CD4-positive, alpha-beta T cell treated with Interleukin-10 for 1 hour (primary cell): ENCODE measurements around the gene ADARB2.

Experiments
- DNase-seq: peaks from one replicate; pipeline ENCODE4 v3.0.0-alpha.2; 2020

The ADARB2 gene

GRCh38 chr10:1579671-1580070 is 157.7 kb downstream of the ADARB2 start:
- DNase-seq, result no peak

GRCh38 chr10:1579141-1579491 is 158.2 kb downstream of the ADARB2 start:
- DNase-seq, result no peak

GRCh38 chr10:1578392-1579140 is 158.8 kb downstream of the ADARB2 start:
- no peak for DNase-seq

GRCh38 chr10:1577945-1578344 is 159.4 kb downstream of the ADARB2 start:
- DNase-seq, result no peak

- no peak for DNase-seq
These were observed 160.0 kb downstream of the ADARB2 start for GRCh38 chr10:1577373-1577770.

- no peak for DNase-seq
These were observed 160.6 kb downstream of the ADARB2 start for GRCh38 chr10:1576467-1577372.

GRCh38 chr10:1575481-1576244 is 161.7 kb downstream of the ADARB2 start:
- DNase-seq, result no peak

- no peak for DNase-seq
These were observed 162.6 kb downstream of the ADARB2 start for GRCh38 chr10:1574719-1575118.

- DNase-seq, result no peak
These were observed 163.3 kb downstream of the ADARB2 start for GRCh38 chr10:1573981-1574380.

GRCh38 chr10:1573334-1573969 is 163.9 kb downstream of the ADARB2 start:
- DNase-seq, result no peak

- no peak for DNase-seq
These were observed 164.6 kb downstream of the ADARB2 start for GRCh38 chr10:1572519-1573333.

GRCh38 chr10:1571587-1572237 is 165.6 kb downstream of the ADARB2 start:
- no peak for DNase-seq

GRCh38 chr10:1570416-1571051 is 166.8 kb downstream of the ADARB2 start:
- DNase-seq, result no peak

GRCh38 chr10:1569208-1569607 is 168.1 kb downstream of the ADARB2 start:
- DNase-seq, result no peak

GRCh38 chr10:1567742-1568495 is 169.4 kb downstream of the ADARB2 start:
- no peak for DNase-seq

GRCh38 chr10:1567152-1567551 is 170.2 kb downstream of the ADARB2 start:
- DNase-seq, result no peak

- DNase-seq, result no peak
These were observed 172.5 kb downstream of the ADARB2 start for GRCh38 chr10:1564791-1565190.

GRCh38 chr10:1563028-1563427 is 174.3 kb downstream of the ADARB2 start:
- no peak for DNase-seq

GRCh38 chr10:1561731-1562337 is 175.5 kb downstream of the ADARB2 start:
- no peak for DNase-seq
